GM21381 (cell line): ENCODE measurements around the gene IBA57.
"Not testable (repeated sequence)": the region's sequence is repeated elsewhere in the genome, so short reads cannot be mapped to it uniquely, and the experiment has no call there.

ENCODE experiments used
- ATAC-seq: cut with Tn5 transposase; IDR thresholded peaks from one replicate; pipeline ENCODE4 v1.9.1; 2021; ENCODE audit warnings: mild to moderate bottlenecking, moderate library complexity; ENCODE audit not compliant: unreplicated experiment

IBA57 gene

GRCh38 chr1:228224198-228225164 lies 58.9 kb downstream of the IBA57 start:
- no peak for ATAC-seq

- no peak for ATAC-seq
Measured at GRCh38 chr1:228225165-228225710, 59.6 kb downstream of the IBA57 start.

DNA sequence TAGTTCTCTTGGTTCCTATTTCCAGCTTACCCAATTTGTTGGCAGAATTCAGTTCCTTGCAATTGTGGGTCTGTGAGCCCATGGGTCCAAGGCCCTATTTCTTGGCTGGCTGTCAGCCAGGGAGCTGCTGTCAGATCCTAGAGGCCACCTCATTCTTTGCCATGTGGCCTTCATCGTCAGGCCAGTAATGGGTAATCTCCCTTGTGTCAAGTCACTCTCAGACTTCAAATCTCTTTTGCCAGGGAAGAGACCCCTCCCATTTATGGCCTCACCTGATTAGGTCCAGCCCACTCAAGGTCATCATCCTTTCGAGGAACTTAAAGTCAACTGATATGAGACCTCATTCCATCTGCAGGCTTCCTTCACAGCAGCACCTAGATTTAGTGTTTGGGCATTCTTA lies 60.1 kb downstream of the IBA57 start:
- no peak for ATAC-seq

GRCh38 chr1:228226141-228226874 lies 60.7 kb downstream of the IBA57 start:
- no peak for ATAC-seq

DNA sequence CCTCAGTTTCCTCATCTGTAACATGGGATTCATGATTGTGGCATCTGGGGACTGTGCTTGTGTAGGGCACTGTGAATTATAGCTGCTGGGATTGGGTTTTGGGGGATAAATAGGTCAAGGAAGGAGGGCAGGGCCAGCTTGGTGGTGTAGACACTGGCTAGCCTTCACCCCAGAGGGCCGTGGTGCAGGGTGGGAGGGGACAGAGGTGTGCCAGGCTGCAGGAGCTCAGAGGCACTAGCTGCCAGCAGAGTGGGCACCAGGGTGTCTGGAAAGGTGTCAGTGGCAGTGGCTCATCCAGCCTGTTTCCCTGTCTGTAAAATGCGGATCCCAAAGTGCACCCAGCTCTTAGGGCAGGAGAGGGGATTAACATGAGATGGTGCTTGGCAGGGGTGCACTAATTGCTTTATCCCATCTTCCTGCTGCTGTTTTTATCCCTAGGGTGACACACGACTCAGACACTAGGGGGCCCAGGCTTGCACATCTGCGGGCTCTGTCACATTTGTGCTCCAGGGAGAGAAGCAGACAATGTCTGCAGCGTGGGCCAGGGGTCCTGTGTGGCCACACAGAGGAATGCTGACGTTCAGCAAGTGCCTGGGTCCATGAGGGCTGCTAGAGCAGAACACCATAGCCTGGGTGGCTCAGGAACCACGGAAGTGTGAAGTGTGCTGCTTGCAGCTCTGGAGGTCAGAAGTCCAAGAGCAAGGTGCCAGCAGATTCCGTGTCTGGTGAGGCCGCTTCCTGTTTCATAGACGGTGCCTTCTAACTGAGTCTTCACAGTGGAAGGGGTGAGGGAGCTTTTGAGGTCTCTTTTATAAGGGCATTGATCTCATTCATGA lies 61.6 kb downstream of the IBA57 start:
- ATAC-seq: no peak

DNA sequence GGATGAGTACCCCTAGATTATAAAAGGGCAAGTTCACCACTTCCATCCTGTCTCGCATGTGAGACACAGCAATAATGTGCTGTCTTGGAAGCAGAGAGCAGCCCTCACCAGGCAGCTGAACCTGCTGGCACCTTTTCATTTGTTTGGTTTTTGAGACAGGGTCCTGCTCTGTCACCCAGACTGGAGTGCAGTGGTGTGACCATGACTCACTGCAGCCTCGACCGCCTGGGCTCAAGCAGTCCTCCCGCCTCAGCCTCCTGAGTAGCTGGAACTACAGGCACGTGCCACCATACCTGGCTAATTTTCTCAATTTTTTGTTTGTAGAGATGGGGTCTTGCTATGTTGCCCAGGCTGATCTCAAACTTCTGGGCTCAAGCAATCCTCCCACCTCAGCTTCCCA lies 62.5 kb downstream of the IBA57 start:
- not testable (repeated sequence) for ATAC-seq

DNA sequence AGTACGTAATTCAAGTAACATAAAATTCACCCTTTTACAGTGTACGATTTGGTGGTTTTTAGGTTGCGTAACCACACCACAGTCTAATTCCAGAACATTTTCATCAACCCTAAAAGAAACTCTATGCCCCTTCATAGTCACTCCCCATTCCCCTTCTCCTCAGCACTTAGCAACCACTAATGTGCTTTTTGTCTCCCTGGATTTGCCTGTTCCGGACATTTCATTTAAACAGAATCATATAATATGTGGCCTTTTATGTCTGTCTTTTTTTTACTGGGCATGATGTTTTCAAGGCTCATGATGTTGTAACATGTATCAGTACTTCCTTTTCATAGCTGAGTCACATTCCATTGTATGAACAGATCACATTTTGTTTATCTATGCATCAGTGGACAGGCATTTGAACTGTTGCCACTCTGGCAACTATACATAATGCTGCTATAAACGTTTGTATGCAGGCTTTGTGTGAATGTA lies 63.0 kb downstream of the IBA57 start:
- no peak for ATAC-seq

DNA sequence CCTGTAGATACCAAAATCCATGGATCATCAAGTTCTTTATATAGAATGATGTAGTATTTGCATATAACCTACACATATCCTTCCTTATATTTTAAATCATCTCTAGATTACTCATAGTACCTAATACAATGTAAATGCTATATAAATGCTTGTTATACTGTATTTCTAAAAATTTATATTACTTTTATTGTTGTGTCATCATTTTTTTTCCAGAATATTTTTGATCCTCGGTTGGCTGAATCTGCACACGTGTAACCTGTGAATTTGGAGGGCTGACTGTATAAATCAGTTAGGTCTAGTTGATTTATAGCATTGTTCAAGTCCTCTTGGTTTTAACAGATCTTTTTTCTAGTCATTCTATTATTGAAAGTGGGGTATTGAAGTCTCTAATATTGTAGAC lies 65.6 kb downstream of the IBA57 start:
- ATAC-seq: no peak
